ENCODE measurements around the gene AARSD1.

GRCh38 chr17:42904110-42904469 lies 60.2 kb downstream of the AARSD1 start:
- no peak for TF ChIP-seq CTCF (IDR thresholded peaks at IDR 0.05; ENCODE audit: low read depth, low read length)
- no peak for TF ChIP-seq EZH2phosphoT487 (IDR thresholded peaks at IDR 0.05; ENCODE audit: low read depth)
